Caki2 (cell line): ENCODE measurements around the gene KRT14. TPM values are rescaled to one million over a fixed set of nuclear protein-coding genes. Genes with fewer than 3 reads are reported as not detected.

Experiments
- DNase-seq: peaks from one replicate; pipeline ENCODE4 v3.0.0-alpha.2; 2015; ENCODE audit warnings: low read depth
- in situ Hi-C: cut with HindIII; loops from 2 replicates; pipeline ENCODE4 v1.10.0; 2016; ENCODE audit warnings: low sequenced_read_pairs, low pct_unique_long_range_greater_than_20kb, mixed read lengths
- total RNA-seq: library from RNA; depleted of rRNA; stranded (reverse); fragments of >200 nt; shearing (Covaris generic); gene quantifications from 2 replicates; pipeline ENCODE4 v1.2.3, GENCODE V29; 2014; ENCODE audit warnings: low replicate concordance; rRNA removed

KRT14 gene
- total RNA-seq, 1 experiment from 2014 or later, result not detected

DNA sequence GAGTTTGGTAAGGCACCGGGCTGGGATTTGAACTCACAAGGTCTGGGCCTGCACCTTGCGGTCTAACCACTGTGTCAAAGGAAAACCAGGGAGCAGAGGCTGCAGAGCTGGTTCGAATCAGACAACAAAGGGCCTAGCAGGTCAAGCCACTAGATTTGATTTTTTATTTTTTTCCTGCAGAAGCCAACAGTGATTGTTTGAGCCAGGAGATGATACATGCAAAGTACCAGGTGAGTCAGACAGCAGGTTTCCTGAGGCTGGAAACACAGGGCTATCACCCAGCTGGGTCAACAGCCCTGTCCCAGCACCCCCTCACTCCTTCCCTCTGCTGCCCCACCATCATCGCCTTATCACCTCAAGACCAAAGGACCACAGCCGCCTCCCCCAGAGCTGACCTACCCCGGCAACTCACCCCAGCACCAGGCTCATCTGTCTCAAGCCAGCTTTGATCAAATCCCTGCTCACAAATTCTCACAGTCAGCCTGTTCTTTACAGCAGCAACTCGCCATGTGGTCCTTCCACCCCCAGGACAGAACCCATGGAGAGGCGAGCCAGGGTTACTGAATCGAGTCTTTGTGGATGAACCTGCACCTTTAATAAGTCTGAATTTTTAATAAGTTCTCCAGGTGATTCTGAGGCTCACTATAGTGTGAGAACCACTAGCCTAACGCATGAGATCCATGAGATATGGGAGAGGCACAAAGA, 45.6 kb downstream of the KRT14 start:
- in situ Hi-C loops, result no loop called here
- DNase-seq, result no peak

DNA sequence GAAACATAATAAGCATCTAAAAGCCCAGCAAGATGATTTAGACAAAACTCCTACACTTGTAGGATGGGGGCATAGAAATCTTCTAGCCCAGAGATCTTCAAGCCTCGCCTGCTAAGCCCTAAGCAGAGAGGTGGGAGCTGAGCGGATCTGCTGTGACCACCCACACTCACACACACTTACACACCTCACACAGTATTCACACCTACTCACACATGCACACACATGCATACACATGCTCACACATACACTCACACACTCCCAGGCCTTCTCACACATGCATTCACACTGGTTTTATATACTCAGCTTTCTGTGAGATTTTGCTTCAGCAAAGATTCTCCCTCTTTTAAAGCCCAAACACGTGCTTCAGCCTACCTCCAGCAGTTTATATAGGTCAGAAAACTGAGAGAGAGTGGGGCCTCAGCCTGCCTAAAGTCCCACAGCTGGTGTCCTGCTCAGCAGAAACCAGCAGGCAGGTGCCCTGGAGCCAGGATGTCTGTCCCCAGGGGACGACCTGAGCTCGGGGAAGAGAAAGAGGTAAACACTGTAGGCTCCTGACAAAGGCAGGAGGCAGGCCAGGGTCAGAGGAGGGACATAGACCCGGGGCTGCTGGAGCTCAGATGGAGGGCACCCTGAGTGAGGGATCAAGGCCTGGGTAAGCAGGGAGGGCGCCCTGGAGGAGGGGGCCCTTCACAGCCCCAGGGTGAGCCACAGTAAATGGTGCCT, 46.6 kb downstream of the KRT14 start:
- no peak for DNase-seq
- in situ Hi-C loops, result no loop called here

DNA sequence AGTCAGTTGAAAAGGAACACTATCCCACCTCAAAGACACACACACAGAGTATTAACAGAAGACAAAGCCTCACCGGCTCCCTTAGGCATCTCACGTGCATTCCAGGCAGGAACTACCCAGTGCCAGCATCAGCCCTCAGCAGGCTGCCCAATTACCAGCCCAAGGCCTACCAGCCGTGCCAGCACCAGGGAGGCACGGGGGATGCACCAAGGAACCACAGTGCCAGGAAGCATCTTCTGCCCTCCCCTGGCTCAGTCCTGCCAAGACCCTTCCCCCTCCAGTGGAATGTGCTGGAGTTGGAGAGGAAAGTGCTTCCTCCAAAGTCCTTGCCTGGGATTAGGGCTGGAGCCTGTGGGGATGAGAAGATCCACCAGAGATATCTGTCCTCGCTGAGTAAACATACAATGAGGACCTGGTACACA, 47.6 kb downstream of the KRT14 start:
- no peak for DNase-seq
- in situ Hi-C loops, result no loop called here

DNA sequence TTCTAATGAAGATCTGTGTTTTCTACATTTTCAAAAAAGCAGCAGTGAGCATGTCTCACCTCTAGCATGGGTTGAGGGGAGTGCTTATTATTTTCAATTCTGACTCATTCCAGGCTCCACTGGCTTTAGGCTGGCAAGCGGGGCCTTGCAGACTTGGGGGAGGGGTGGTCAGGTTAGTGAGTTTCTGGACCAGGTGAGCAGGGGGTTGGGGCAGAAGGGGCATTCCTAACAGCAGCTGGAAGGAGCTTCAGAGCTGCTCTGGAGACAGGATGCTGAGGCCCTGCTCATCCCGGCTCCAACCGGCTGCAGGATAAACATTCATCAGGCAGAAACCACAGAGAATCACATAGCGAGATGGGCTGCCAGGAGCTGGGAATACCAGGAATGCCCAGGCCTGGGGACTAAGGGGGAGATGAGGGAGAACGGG, 48.1 kb downstream of the KRT14 start:
- in situ Hi-C loops, result no loop called here

DNA sequence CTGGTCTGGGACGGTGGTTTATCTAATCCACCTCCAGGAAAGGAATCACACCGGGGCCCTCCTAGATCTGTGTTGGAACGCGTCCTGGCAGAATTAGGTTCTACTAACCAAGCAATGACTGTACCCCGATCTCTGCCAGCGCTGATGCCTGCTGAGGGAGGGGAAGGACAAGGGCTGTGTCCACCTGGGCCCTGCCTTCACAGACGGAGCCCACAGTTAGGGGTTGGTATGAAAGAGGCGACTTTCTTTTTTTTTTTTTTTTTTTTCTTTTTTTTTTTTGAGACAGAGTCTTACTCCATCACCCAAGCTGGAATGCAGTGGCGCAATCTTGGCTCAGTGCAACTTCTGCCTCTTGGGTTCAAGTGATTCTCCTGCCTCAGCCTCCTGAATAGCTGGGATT, 48.7 kb downstream of the KRT14 start:
- in situ Hi-C loops, result no loop called here

More for the DNA sequence above, 48.1 kb downstream of the KRT14 start:
- DNase-seq, result peak; percentile 61

DNA sequence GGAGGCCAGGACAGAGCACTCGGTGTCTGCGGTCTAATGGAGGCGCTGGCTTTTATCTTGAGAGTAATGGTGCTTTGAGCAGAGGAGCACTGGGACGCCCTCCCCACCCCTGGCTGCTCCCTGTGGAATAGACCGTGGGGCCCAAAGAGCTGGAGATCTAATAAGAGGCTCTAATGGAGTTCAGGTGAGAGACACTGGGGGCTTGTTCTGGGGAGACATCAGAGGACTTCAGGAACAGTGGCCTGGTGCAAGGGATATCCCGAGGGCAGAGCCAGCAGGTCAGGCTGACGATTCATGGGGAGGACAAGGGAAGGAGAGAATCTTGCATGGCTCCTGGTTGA, 49.1 kb downstream of the KRT14 start:
- in situ Hi-C loops, result no loop called here
- DNase-seq, result no peak

More for the DNA sequence above, 48.7 kb downstream of the KRT14 start:
- DNase-seq, result no peak

DNA sequence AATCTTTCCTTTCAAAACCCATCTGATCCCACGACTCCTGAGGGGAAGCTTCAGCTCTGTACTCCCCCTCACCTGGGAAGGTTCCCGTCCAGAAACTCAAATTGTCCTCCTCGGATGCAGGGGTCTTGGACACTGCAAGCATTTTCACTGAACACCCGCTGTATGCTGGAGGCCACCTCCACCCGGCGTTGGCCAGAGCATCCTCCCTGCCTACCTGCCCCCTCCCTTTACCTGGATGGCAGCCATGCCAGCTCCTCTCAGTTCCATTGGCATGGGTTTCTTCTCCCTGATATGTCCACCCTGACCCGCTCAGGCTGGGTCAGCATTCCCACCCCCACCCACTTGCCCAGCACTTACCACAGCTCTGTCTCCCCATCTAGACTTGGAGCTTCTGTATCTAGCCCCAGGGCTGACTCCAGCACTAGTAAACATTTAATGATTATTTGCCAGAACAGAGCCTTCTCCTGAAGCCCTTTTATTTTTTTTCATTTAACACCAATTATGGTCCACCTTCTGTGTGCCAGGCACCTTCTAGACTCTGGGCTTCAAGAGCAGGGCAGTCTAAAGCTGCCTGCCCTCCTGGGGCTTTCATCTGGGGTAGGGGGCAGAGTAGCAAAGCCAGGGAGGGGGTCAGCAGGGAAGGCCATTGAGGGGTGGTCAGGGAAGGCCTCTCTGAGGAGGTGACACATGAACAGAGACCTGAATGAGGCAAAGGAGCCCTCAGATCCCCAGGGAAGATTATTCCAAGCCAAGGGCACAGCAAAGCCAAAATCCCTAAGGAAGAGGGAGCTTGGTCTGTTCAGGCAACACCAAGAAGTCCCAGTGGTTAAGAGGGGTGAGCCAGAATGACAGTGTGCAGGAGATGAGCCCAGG, 49.7 kb downstream of the KRT14 start:
- DNase-seq, result no peak
- in situ Hi-C loops, result no loop called here

DNA sequence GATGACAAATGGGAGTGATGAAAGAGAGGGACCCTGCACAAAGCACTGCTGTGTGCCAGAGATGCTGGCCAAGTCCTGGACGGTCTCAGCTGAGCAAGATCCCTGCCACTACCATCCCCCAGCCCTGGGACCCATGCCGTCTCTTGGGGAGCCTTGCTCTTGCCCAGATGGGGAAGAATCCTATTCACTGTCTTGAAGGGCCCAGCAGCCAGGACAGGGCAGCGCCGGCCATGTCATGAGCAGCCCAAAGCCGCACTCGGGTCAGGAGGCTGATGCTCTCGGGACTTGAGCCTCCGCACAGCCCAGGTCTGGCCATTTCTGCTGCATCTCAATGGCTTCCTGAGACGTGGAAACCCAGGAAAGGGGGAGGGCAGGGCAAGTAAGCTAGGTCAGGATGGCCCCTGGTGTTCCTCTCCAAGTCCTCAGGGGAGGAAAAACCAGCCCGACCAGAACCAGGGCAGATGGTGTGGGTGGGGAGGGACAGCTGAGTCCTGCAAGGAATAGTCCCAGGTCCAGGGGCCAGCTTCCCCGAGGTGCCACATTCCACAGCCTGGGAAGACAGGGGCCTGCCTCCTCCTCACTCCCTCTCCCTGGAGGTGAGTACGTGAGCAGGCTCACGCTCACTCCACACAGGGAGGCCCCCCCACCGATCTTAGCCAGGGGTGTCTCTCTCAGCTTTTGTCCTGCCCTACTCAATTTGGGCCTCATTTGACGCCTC, 50.8 kb downstream of the KRT14 start:
- DNase-seq, result no peak
- in situ Hi-C loops, result no loop called here

DNA sequence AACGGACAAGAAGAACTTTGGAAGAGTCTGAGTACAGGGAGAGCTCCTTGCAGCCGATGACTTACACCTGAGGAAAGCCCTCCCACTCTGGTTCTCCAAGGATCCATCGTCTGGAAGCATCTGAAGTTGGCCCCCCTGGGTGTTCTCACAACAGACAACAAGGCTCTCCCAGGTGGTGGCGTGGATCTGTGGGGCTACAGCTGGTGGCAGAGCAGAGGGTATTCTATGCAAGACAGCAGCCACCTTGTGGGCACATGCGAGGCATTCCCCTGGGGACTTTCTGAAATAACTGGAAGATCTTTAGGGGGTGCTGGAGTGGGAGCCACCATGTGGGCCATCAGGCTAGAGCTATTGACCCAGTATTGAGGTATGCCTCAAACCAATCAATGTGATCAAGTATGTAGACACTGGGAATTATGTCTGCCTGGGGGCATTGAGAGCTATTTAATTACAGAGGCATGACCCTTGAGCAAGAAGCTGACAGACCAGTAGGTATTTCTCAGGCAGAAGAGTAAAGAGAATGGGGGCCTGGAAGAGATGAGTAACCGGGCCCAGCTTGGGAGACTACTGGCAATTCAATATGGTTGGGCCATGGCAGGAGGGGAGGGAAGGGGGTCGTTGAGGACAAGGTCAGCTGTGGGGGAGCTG, 51.7 kb downstream of the KRT14 start:
- in situ Hi-C loops, result no loop called here
- DNase-seq, result no peak

DNA sequence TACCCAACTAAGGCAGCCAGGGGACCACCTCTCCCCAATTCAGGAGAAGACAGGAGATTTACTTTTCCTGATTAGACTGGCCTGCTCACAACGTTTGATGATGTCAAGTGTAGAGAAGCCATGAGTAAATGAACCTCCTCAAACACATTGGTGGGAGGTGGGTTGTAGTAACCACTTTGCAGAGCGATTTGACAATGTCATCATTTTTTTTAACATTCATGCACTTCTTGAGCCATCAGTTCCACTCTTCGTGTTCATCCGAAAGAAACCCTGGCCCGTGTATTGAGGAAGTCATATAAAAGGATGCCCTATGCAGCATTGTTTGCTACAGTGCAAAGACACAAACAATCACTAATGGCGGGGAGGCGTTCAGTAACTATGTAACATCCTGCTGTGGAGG, 53.1 kb downstream of the KRT14 start:
- in situ Hi-C loops, result no loop called here
- DNase-seq, result no peak

DNA sequence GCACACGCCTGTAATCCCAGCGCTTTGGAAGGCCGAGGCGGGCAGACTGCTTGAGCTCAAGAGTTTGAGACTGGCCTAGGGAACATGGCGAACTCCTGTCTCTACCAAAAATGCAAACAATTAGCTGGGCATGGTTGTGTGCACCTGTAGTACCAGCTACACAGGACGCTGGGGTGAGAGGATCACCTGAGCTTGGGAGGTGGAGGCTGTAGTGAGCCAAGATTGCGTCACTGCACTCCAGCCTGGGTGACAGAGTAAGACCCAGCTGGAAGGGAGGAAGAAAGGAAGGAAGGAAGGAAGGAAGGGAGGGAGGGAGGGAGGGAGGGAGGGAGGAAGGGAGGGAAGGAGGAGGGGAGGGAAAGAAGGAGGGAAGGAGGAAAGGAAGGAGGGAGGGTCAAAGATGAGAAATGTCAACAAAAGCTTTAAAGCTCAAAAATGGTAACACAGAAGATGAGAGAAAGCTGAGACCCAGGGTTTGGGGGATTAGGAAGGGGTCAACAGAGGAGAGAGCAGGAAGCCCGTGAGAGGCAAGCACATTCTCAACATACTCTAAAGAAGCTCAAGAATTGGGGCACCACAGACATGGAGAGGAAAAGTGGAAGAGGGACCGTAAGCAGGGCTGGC, 53.6 kb downstream of the KRT14 start:
- DNase-seq, result no peak
- in situ Hi-C loops, result no loop called here

Other genes starting within 250 kb of the KRT14 start
- not detected in 2 replicates for gene KRT33A, start 236.1 kb downstream of the KRT14 start, total RNA-seq
- gene KRT33B, start 217.1 kb downstream of the KRT14 start, total RNA-seq, result not detected in 2 replicates
- gene KRT34, start 204.6 kb downstream of the KRT14 start, total RNA-seq, result 0.20 TPM in 1 of 2 replicates, not detected in the other
- not detected in 2 replicates for gene KRT31, start 189.3 kb downstream of the KRT14 start, total RNA-seq
- not detected in 2 replicates for gene KRT37, start 162.3 kb downstream of the KRT14 start, total RNA-seq
- gene KRT38, start 145.9 kb downstream of the KRT14 start, total RNA-seq, result not detected in 2 replicates
- not detected in 2 replicates for gene KRT32, start 119.5 kb downstream of the KRT14 start, total RNA-seq
- not detected in 2 replicates for gene KRT35, start 105.7 kb downstream of the KRT14 start, total RNA-seq
- gene KRT36, start 97.0 kb downstream of the KRT14 start, total RNA-seq, result not detected in 2 replicates
- 0.78 TPM in 1 of 2 replicates, not detected in the other for gene KRT13, start 81.3 kb downstream of the KRT14 start, total RNA-seq
- 3.6 and 14.2 TPM in 2 replicates for gene KRT15, start 68.0 kb downstream of the KRT14 start, total RNA-seq
- gene KRT19, start 58.6 kb downstream of the KRT14 start, total RNA-seq, result 682 and 694 TPM in 2 replicates
- gene KRT9, start 14.8 kb downstream of the KRT14 start, total RNA-seq, result not detected in 2 replicates
- 1.4 TPM in 1 of 2 replicates, not detected in the other for gene KRT16, start 25.9 kb upstream of the KRT14 start, total RNA-seq
- not detected in 2 replicates for gene KRT17, start 37.7 kb upstream of the KRT14 start, total RNA-seq
- gene EIF1, start 102.0 kb upstream of the KRT14 start, total RNA-seq, result 25.4 and 50.9 TPM in 2 replicates
- gene GAST, start 125.4 kb upstream of the KRT14 start, total RNA-seq, result not detected in 2 replicates
- gene HAP1, start 147.7 kb upstream of the KRT14 start, total RNA-seq, result not detected in 2 replicates
- gene JUP, start 199.8 kb upstream of the KRT14 start, total RNA-seq, result 56.9 and 111 TPM in 2 replicates
- 148 and 200 TPM in 2 replicates for gene P3H4, start 225.1 kb upstream of the KRT14 start, total RNA-seq
- gene FKBP10, start 226.1 kb upstream of the KRT14 start, total RNA-seq, result 315 and 351 TPM in 2 replicates
- gene NT5C3B, start 249.3 kb upstream of the KRT14 start, total RNA-seq, result 69.5 and 97.0 TPM in 2 replicates